Ovary (tissue), 9 donors: ENCODE results near the gene PDE4D. TPM values are rescaled to one million over a fixed set of nuclear protein-coding genes. Genes with fewer than 3 reads are reported as not detected.

Experiments used
- DNase-seq, 5 donors: peaks; one replicate each; pipeline ENCODE4 v3.0.0-alpha.2; 2019 to 2020
- H3K27ac ChIP-seq, 2 donors: fragments of 200-600 bp; one replicate each; pipeline versions ENCODE4 v1.5.1 to v1.8.0; 2019 to 2022
- H3K27me3 ChIP-seq: fragments of 200-600 bp; one replicate; pipeline ENCODE4 v1.8.0; 2022
- H3K36me3 ChIP-seq: fragments of 200-600 bp; sonication (generic); one replicate; pipeline ENCODE4 v1.5.1; 2019
- H3K4me1 ChIP-seq: one replicate; pipeline ENCODE4 v1.8.1; 2013; ENCODE audit warnings: mild to moderate bottlenecking, moderate library complexity; ENCODE audit not compliant: insufficient read depth
- H3K4me3 ChIP-seq: fragments of 200-600 bp; sonication (generic); one replicate; pipeline ENCODE4 v1.5.1; 2017
- H3K9me3 ChIP-seq, 2 donors: fragments of 200-600 bp in 1 of 2; sonication (generic) in 1 of 2; one replicate each; pipeline versions ENCODE4 v1.5.1 to v1.8.1; 2013 to 2019; ENCODE audit warnings: mild to moderate bottlenecking in 1 of 2, moderate library complexity in 1 of 2
- CTCF ChIP-seq, 3 donors: fragments of 450-650 bp in 2 of 3; fragments of 200-600 bp in 1 of 3; IDR thresholded peaks; one replicate each; pipeline versions ENCODE4 v1.5.1 to v1.8.0; 2016 to 2022; ENCODE audit warnings: antibody characterized with exemption in 3 of 3, mild to moderate bottlenecking in 1 of 3
- EP300 ChIP-seq: sonication (generic); formaldehyde crosslinking; IDR thresholded peaks from one replicate; pipeline ENCODE4 v1.6.1; 2017; ENCODE audit warnings: antibody characterized with exemption
- POLR2A ChIP-seq: fragments of 450-650 bp; IDR thresholded peaks from one replicate; pipeline ENCODE4 v1.6.1; 2017; ENCODE audit warnings: antibody characterized with exemption, mild to moderate bottlenecking, moderate library complexity
- WGBS, 3 donors: extraction: QIAGEN DNeasy Blood & Tissue Kit in 1 of 3; methylation state at CpG; one replicate each; pipeline versions ENCODE4 v1.1.5 to v1.1.7; 2013 to 2017; 5-methylcytosine and 5-hydroxymethylcytosine counted together
- intact Hi-C, 4 donors: fragments of 100-400 bp; cut with DNase I; formaldehyde crosslinking; loops; one replicate each; pipeline versions ENCODE4 v1.11.0 to v1.15.1; 2022 to 2023
- polyA plus RNA-seq, 2 donors: library from polyadenylated mRNA; stranded (reverse); fragments of 200-250 nt in 1 of 2; fragments of 350-450 nt in 1 of 2; fragmentation: Illumina TruSeq in 1 of 2; extraction: RNeasy Lipid Tissue Mini Kit (QIAGEN cat#74804) in 1 of 2; gene quantifications; one replicate each; pipeline ENCODE4 v1.2.3, GENCODE V29; 2013 to 2014
- total RNA-seq, 7 donors: library from RNA; depleted of rRNA in 2 of 7; stranded (reverse); fragments of >200 nt in 2 of 7; fragmentation: NEBNext Ultra II Directional in 3 of 7; extraction: Animal tissue kit (Norgen Biotek cat#: 25700) in 3 of 7; gene quantifications; one replicate each; pipeline versions ENCODE4 v1.1.0 to v1.2.4, GENCODE V29; 2016 to 2023
- donor health status: DM: no; HTN: no; CAD: no; lungs with moderate emphysema.
- donor health status: DM: no; HTN: no; CAD: no.
- donor health status: Bipolar disorder and iron deficiency.
- donor health status: DM: yes; HTN: yes; CAD: no.
- donor health status: DM: no; HTN: no; CAD: no.
- donor health status: DM: yes; HTN: yes; CAD: no.

The PDE4D gene
- total and polyA plus RNA-seq, 9 donors: 1.3 to 67.6 (median 8.4) TPM

DNA sequence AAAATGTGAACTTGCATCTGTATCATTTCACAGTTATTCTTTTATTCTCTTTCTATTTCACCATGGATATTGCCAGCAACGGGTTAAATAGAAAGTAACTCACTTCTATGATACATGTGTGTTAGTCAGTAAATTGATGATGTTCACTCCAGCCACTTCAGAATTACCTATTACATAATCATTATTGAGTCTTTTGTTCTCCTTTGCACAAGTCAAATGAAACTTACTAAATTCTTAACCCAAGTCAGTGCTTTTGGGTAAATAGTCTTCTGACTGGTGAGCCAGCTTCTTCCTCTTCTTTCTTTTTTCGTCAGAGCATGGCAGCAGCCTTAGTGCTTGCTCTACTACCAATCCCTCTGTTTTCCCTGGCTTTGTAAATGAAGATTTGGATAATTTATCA, 966.3 kb downstream of the PDE4D start:
- Histone ChIP-seq H3K4me1 (no peaks in the 10 kb centered on the region), H3K9me3 (no peaks in the 10 kb centered on the region), H3K27me3 (no peaks in the 10 kb centered on the region), H3K4me3 (no peak overlapping the region), H3K27ac (no peak overlapping the region), H3K36me3 (no peaks in the 10 kb centered on the region)
- intact Hi-C loops: no loop called here
- whole genome bisulfite sequencing, 3 donors: 79 to 86% (median 83%) methylated on average over 2 of the region's 2 CpGs
- DNase-seq: no peak
- TF ChIP-seq POLR2A (no peak), CTCF (IDR thresholded peaks at IDR 0.05) (no peak), EP300 (no peak)

- H3K4me1 ChIP-seq: no peaks in the 10 kb centered on the region
- intact Hi-C loops: no loop called here
- 27 to 41% (median 33%) methylated on average over 6 of the region's 6 CpGs for WGBS, 3 donors
Measured at GRCh38 chr5:58926541-58926935, 967.0 kb downstream of the PDE4D start.

GRCh38 chr5:58925627-58926540, 967.6 kb downstream of the PDE4D start:
- H3K27me3 ChIP-seq: no peaks in the 10 kb centered on the region
- no peak for DNase-seq
- H3K36me3 ChIP-seq: no peaks in the 10 kb centered on the region
- H3K4me1 ChIP-seq: no peaks in the 10 kb centered on the region
- WGBS, 3 donors: 36 to 38% (median 36%) methylated on average over 5 of the region's 5 CpGs
- TF ChIP-seq CTCF (IDR thresholded peaks at IDR 0.05) (no peak), EP300 (no peak), POLR2A (no peak)
- H3K4me3 ChIP-seq: no peak overlapping the region
- intact Hi-C loops: no loop called here
- no peaks in the 10 kb centered on the region for H3K9me3 ChIP-seq
- H3K27ac ChIP-seq: no peak overlapping the region

More at GRCh38 chr5:58926541-58926935, 967.0 kb downstream of the PDE4D start:
- Histone ChIP-seq H3K4me3 (no peak overlapping the region), H3K27ac (no peak overlapping the region), H3K9me3 (no peaks in the 10 kb centered on the region), H3K36me3 (no peaks in the 10 kb centered on the region), H3K27me3 (no peaks in the 10 kb centered on the region)
- DNase-seq: no peak
- TF ChIP-seq EP300 (no peak), CTCF (IDR thresholded peaks at IDR 0.05) (no peak), POLR2A (no peak)

- no peak for DNase-seq
- Histone ChIP-seq H3K9me3 (no peaks in the 10 kb centered on the region), H3K27ac (no peak overlapping the region), H3K4me1 (no peaks in the 10 kb centered on the region), H3K4me3 (no peak overlapping the region), H3K27me3 (no peaks in the 10 kb centered on the region), H3K36me3 (no peaks in the 10 kb centered on the region)
- TF ChIP-seq EP300 (no peak), CTCF (IDR thresholded peaks at IDR 0.05) (no peak), POLR2A (no peak)
- intact Hi-C loops: no loop called here
- WGBS, 3 donors: 71 to 75% (median 71%) methylated on average over 5 of the region's 5 CpGs
Measured at GRCh38 chr5:58924306-58924705, 969.2 kb downstream of the PDE4D start.
